SK-MEL-5 (cell line): ENCODE results near the gene SLU7. TPM values are rescaled to one million over a fixed set of nuclear protein-coding genes. Genes with fewer than 3 reads are reported as not detected.
"Not testable (repeated sequence)": the region's sequence is repeated elsewhere in the genome, so short reads cannot be mapped to it uniquely, and the experiment has no call there.

Experiments
- DNase-seq: peaks from one replicate; pipeline ENCODE4 v3.0.0-alpha.2; 2016; ENCODE audit warnings: low read depth, low spot score
- in situ Hi-C: cut with HindIII; loops from 2 replicates; pipeline ENCODE4 v1.10.0; 2016; ENCODE audit warnings: low sequenced_read_pairs, high pct_unique_total_duplicates, low pct_unique_long_range_greater_than_20kb
- total RNA-seq: library from RNA; depleted of rRNA; stranded (reverse); fragments of >200 nt; shearing (Covaris generic); gene quantifications from 2 replicates; pipeline ENCODE4 v1.2.3, GENCODE V29; 2014

The SLU7 gene
- total RNA-seq, 1 experiment from 2014 or later, result 66.9 TPM

DNA sequence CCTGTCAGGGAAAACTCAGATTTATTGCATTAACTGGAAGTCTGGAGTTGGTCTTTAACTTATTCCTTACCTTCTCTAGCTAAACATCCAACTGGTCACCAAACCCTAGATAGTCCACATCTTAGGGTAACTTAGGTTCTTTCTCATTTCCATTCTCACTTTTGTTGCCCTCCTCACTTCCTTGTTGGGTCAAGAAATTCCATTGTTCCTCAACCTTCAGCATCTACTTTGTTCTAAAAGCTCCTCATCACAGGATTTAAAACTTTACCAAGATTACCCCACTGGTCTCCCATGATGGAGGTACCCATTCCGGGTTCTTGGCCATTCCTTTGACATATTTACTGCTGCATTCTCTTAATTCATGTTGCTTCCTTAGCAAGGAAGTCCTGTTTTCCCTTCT, 34.9 kb upstream of the SLU7 start:
- DNase-seq, result no peak
- in situ Hi-C loops, result no loop called here

DNA sequence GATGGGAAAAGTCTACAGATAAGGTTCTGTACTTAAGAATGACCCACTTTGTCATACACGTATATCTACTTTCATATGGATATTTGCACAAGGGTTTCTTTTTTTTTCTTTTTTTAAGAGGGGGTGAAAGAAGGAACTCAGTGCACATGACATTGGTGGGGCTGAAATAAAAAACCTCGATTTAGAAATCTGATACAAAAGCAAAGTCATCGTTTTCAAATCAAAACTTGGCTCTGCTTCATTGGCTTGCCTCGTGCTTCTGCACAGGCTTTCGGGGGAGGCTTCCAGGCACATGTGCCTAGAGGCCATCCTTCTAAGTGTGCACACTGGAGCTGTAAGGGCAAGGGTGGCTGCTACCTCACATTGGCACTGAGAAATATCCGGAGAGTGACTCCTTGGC, 33.9 kb upstream of the SLU7 start:
- DNase-seq, result peak; percentile 73
- in situ Hi-C loops, result no loop called here

DNA sequence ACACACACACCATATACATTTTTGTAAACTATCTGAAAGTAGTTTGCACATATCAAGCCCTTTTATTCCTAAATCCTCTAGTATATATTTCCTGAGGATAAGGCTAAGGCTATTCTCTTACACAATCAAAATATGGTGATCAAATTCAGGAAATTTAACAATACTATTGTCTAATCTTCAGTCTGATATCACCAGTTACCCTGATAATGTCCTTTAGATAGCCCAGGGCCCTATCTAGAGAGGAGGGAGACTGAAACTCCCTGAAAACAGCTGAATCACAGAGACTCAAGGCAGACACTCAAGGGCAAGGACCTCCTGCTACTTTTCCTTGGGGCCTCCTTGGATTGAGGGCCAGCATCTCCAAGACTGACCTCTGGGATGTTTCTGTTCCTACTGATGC, 33.2 kb upstream of the SLU7 start:
- DNase-seq, result peak; percentile 23
- in situ Hi-C loops, result no loop called here

- DNase-seq, result no peak
- in situ Hi-C loops, result no loop called here
These were observed 32.4 kb upstream of the SLU7 start for GRCh38 chr5:160451281-160451680.

DNA sequence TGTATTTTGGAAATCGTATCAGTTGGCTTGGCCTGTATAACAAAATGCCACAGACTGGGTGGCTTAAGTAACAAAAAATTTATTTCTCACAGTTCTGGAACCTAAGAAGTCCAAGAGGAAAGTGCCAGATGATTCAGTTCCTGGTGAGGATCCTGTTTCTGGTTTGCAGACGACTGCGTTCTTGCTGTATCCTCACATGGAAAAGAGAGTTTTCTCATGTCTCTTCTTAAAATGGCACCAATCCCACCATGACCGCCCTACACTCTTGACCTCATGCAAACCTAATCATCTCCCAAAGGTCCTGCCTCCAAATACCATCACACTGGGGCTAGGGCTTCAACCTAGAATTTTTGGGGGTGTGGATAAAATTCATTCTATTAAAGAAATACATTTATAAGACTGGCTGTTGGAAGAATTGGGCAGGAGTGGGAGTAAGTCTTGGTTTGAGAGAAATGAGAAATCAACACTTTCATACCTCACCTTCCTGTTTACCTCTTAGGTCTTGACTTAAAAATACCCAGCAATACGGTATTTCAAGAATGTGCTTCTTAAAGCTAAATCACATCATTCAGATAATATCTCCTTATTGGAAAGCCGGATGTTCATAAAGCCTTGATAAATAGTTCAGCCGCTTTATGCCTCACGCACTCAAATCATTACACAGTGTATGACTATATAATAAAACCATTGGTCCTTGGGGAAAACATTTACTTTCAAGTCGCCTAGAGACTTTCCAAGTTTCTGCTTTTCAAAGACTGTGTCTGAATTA, 31.5 kb upstream of the SLU7 start:
- DNase-seq, result no peak
- in situ Hi-C loops, result no loop called here

DNA sequence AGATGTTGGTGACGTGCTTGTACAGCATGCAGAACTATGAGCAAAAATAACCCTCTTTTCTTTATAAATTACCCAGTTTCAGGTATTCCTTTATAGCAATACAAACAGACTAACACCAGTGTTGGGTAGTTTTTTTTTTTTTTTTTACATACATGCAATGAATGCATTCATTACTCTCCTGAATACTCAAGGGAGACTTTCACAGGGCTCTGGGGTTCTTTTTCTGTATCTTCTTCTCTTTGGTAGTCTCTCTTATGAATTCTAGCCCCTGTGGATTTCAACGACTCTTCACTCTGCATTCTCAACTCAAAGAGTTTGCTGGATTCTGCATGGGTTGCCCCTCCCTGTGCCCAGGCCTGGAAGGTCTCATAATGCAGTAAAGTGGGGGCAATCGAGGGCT, 30.6 kb upstream of the SLU7 start:
- no peak for DNase-seq
- in situ Hi-C loops, result no loop called here

- in situ Hi-C loops, result no loop called here
- no peak for DNase-seq
These were observed 30.0 kb upstream of the SLU7 start for GRCh38 chr5:160448886-160449285.

DNA sequence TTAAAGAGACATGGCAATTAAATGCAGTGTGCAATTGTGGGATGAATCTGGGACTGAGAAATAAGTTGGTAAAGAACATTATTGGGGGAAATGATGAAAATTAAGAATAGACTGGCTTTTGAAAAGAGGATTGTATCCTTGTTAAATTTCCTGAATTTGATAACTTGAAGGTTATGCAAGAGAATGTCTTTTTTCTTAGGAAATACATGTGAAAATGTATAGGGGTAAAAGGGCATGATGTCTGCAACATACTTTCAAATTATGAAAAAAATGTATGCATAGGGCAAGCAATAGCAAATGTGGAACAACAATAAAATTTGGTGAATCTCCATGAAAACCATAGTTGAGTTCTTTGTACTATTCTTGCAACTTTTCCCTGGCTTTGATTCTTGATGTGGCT, 26.9 kb upstream of the SLU7 start:
- in situ Hi-C loops, result no loop called here
- no peak for DNase-seq

GRCh38 chr5:160445132-160445531, 26.3 kb upstream of the SLU7 start:
- in situ Hi-C loops, result no loop called here
- no peak for DNase-seq

DNA sequence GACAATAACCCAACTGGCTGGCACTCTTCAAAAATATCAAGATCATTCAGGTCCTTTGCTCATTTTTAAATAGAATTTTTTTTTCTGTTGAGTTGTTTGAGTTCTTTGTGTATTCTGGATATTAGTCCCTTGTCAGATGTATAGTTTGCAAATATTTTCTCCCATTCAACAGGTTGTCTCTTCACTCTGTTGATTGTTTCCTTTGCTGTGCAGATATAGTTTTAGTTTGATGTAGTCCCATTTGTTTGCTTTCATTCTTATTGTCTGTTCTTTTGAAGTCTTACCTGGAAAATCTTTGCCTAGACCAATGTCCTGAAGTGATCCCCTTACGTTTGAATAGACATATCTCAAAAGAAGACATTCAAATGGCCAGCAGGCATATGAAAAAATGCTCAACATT, 25.5 kb upstream of the SLU7 start:
- in situ Hi-C loops, result no loop called here
- DNase-seq, result no peak

- peak; percentile 64 for DNase-seq
- in situ Hi-C loops, result no loop called here
These were observed 24.0 kb upstream of the SLU7 start for GRCh38 chr5:160442824-160443431.

DNA sequence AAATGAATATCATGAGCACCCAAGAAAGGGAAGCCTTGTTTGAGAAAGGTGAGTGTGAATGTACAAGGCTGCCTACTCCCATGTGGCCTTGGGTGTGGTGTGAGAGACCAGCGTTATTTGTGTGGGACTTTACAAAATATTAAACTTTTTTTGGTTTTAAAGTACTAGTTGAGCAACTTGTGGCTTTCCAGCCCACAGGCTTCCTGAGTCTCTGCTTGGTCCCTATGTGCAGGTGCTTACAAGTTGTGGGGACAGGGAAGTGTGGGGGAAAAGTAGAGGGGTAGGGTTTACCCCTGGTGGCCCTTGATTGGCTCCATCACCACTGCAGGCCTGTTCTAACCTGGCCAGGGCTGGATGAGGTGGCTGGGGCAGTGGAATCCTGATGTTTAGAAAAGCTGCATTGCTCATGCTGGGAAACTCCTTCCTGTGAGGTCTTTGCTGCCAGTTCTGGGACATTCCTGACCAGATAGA, 22.5 kb upstream of the SLU7 start:
- peak; percentile 16 for DNase-seq
- in situ Hi-C loops, result no loop called here

GRCh38 chr5:160439205-160439600, 20.3 kb upstream of the SLU7 start:
- in situ Hi-C loops, result no loop called here
- DNase-seq, result peak; percentile 89

DNA sequence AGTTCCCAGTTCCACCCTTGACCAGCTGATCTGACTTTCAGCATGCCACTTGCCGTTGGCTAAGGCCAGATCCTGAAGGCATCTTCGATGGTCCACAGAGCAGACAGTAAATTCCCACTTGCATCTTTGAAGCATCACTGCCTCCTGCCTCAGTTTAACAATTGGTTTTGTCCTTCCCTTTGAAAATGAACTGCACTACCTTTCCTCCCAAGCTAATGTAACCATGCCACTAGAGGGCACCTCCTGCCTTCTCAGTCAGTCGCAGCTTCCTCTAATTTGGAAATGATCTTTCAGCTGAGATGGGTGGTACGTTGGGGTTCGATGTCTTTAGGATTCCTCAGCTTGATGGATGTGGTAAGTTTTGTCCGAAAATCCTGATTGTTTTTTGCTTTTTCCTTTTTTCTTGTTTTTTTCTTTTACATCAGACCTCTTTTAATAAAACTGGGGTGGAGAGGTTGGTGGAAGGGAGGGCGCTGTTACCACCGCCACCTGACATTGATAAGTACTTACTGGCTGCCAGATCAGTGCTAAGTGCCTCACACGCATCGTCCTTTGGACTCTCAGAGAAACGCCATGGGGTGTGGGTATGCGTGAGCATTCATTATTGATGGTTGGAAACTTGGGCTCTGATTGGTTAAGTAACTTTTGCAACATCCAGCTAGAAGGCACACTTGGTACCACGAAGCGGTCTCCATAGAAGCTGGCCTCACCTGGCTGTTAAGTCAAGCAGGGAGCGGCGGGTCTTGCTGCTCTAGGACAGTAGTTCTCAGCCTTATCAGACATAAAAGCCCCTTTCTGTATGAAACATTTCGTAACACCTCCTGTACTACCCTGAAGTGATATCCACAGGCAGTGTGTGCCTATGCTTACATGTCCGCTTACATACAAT, 19.7 kb upstream of the SLU7 start:
- in situ Hi-C loops, result no loop called here
- DNase-seq, result peak; percentile 80

DNA sequence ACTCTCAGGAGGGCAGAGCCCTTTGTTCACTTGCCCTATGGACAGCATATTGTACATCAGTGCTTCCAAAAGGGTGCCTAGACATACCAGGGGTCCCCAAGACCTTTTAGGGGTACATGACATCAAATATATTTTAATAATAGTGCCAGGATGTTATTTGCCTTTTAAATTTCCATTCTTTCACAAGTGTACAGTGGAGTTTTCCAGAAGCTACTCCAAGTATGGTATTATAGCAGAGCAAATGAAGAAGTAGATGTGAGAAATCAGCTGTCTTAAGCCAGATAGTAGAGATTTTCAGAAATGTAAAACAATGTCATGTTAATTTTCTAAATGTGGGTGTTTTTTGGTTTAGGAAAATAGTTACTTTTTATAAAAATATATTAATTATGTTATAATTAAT, 18.4 kb upstream of the SLU7 start:
- DNase-seq, result no peak
- in situ Hi-C loops, result no loop called here

- in situ Hi-C loops, result not testable (repeated sequence)
These were observed 17.8 kb upstream of the SLU7 start for GRCh38 chr5:160436661-160437060.

GRCh38 chr5:160436017-160436416, 17.1 kb upstream of the SLU7 start:
- DNase-seq, result no peak
- in situ Hi-C loops, result no loop called here

More at GRCh38 chr5:160436661-160437060, 17.8 kb upstream of the SLU7 start:
- DNase-seq, result peak; percentile 58

GRCh38 chr5:160435532-160435931, 16.7 kb upstream of the SLU7 start:
- no peak for DNase-seq
- in situ Hi-C loops, result no loop called here
